MM.1S (cell line): ENCODE measurements around the gene CEACAM20.
"Not testable (repeated sequence)": the region's sequence is repeated elsewhere in the genome, so short reads cannot be mapped to it uniquely, and the experiment has no call there.

Experiments
- DNase-seq: peaks from one replicate; pipeline ENCODE4 v3.0.0-alpha.2; 2015
- H2AFZ ChIP-seq: fragments of 300-600 bp; sonication (generic); 2 replicates; pipeline ENCODE4 v1.6.0; 2016; ENCODE audit warnings: antibody characterized with exemption, low read length
- H3F3A ChIP-seq: fragments of 300-600 bp; sonication (generic); 2 replicates; pipeline ENCODE4 v1.6.1; 2016; ENCODE audit warnings: mild to moderate bottlenecking, antibody characterized with exemption, low read length, moderate library complexity, mixed read lengths; ENCODE audit not compliant: insufficient read depth
- H3K27ac ChIP-seq: fragments of 300-600 bp; sonication (generic); 2 replicates; pipeline ENCODE4 v1.5.1; 2016; ENCODE audit warnings: mild to moderate bottlenecking, low read length
- H3K27me3 ChIP-seq: fragments of 300-600 bp; sonication (generic); replicated peaks from 2 replicates; pipeline ENCODE4 v1.6.0; 2016; ENCODE audit warnings: low read length; ENCODE audit not compliant: insufficient read depth
- H3K36me3 ChIP-seq: fragments of 300-600 bp; sonication (generic); replicated peaks from 2 replicates; pipeline ENCODE4 v1.6.1; 2016; ENCODE audit warnings: mild to moderate bottlenecking, low read length, mixed read lengths; ENCODE audit not compliant: insufficient read depth
- H3K4me1 ChIP-seq: fragments of 300-600 bp; sonication (generic); 2 replicates; pipeline ENCODE4 v1.6.1; 2016; ENCODE audit warnings: low read length, mixed read lengths
- H3K4me2 ChIP-seq: fragments of 300-600 bp; sonication (generic); 2 replicates; pipeline ENCODE4 v1.6.0; 2016; ENCODE audit warnings: low read depth, low read length
- H3K4me3 ChIP-seq: fragments of 300-600 bp; sonication (generic); 2 replicates; pipeline ENCODE4 v1.5.1; 2016; ENCODE audit warnings: low read length, mixed read lengths
- H3K79me2 ChIP-seq: fragments of 300-600 bp; sonication (generic); 2 replicates; pipeline ENCODE4 v1.6.1; 2016; ENCODE audit warnings: mixed run types, low read length, mixed read lengths
- H3K9ac ChIP-seq: fragments of 300-600 bp; sonication (generic); 2 replicates; pipeline ENCODE4 v1.6.1; 2016; ENCODE audit warnings: low read length, mixed read lengths
- H3K9me2 ChIP-seq: fragments of 300-600 bp; sonication (generic); replicated peaks from 2 replicates; pipeline ENCODE4 v1.6.1; 2016; ENCODE audit warnings: mild to moderate bottlenecking, low read length, mixed read lengths; ENCODE audit not compliant: insufficient read depth
- H3K9me3 ChIP-seq: fragments of 300-600 bp; sonication (generic); replicated peaks from 2 replicates; pipeline ENCODE4 v1.6.1; 2016; ENCODE audit warnings: mild to moderate bottlenecking, low read length, mixed read lengths; ENCODE audit not compliant: insufficient read depth
- H4K20me1 ChIP-seq: fragments of 300-600 bp; sonication (generic); 2 replicates; pipeline ENCODE4 v1.6.1; 2016; ENCODE audit warnings: mild to moderate bottlenecking, low read length, moderate library complexity, mixed read lengths; ENCODE audit not compliant: insufficient read depth
- CTCF ChIP-seq: fragments of 300-600 bp; sonication (generic); IDR thresholded peaks from 2 replicates; pipeline ENCODE4 v1.5.1; 2016; ENCODE audit warnings: antibody characterized with exemption, low read length, mixed read lengths
- EZH2 ChIP-seq: fragments of 300-600 bp; sonication (generic); optimal IDR thresholded peaks from 2 replicates; pipeline ENCODE3; 2017; ENCODE audit warnings: low read depth, mild to moderate bottlenecking, antibody characterized with exemption, low read length, mixed read lengths
- EZH2phosphoT487 ChIP-seq: fragments of 300-600 bp; sonication (generic); IDR thresholded peaks from 2 replicates; pipeline ENCODE4 v1.6.1; 2018; ENCODE audit warnings: antibody characterized with exemption, low read length

The CEACAM20 gene

GRCh38 chr19:44476559-44477408 lies 52.7 kb downstream of the CEACAM20 start:
- Histone ChIP-seq H3F3A (peaks cover 7% of the 10 kb centered on the region; the same call in 1 of the 2 replicates), H3K4me2 (no peak overlapping the region), H3K27ac (no peak overlapping the region), H3K36me3 (peaks cover 15% of the 10 kb centered on the region), H3K9me3 (0 out of 2 replicates have a peak, but pooled peaks cover 2% of the 10 kb centered on the region), H4K20me1 (no peaks in the 10 kb centered on the region), H3K9ac (no peak overlapping the region), H3K4me1 (no peaks in the 10 kb centered on the region), H3K79me2 (no peaks in the 10 kb centered on the region), H3K9me2 (no peaks in the 10 kb centered on the region), H3K27me3 (no peaks in the 10 kb centered on the region), H3K4me3 (no peak overlapping the region), H2AFZ (no peak overlapping the region)
- DNase-seq, result no peak
- TF ChIP-seq CTCF (no peak), EZH2 (no peak), EZH2phosphoT487 (no peak)

GRCh38 chr19:44468730-44469129 lies 60.7 kb downstream of the CEACAM20 start:
- not testable (repeated sequence) for H3K4me2 ChIP-seq, H4K20me1 ChIP-seq, H2AFZ ChIP-seq, H3K9me3 ChIP-seq, DNase-seq, H3F3A ChIP-seq, H3K27ac ChIP-seq, H3K4me3 ChIP-seq, H3K79me2 ChIP-seq, H3K36me3 ChIP-seq, H3K9ac ChIP-seq, H3K27me3 ChIP-seq, H3K4me1 ChIP-seq, H3K9me2 ChIP-seq

- not testable (repeated sequence) for DNase-seq, H3K36me3 ChIP-seq, H3K9me3 ChIP-seq, H3K27me3 ChIP-seq, H4K20me1 ChIP-seq, H3K4me1 ChIP-seq, H3K4me3 ChIP-seq, H3K27ac ChIP-seq, H3K9me2 ChIP-seq, H3F3A ChIP-seq, H3K4me2 ChIP-seq, H3K9ac ChIP-seq, H3K79me2 ChIP-seq, H2AFZ ChIP-seq
Measured at GRCh38 chr19:44462600-44463286, 66.7 kb downstream of the CEACAM20 start.
